Astrocyte of the cerebellum (primary cell): ENCODE measurements around the gene SEMA4G.

ENCODE experiments used
- DNase-seq: peaks from one replicate; pipeline ENCODE4 v3.0.0-alpha.2; 2011; ENCODE audit warnings: low read depth
- H3K4me3 ChIP-seq: 2 replicates; pipeline ENCODE4 v1.5.1; 2011; ENCODE audit warnings: mild to moderate bottlenecking, low read depth, low read length, moderate library complexity
- CTCF ChIP-seq: IDR thresholded peaks from 2 replicates; pipeline ENCODE4 v1.5.1; 2012; ENCODE audit warnings: low read length, low read depth, moderate library complexity, mild to moderate bottlenecking; ENCODE audit errors: missing control alignments
- in situ Hi-C: cut with HindIII; loops from 2 replicates; pipeline ENCODE4 v1.10.0; 2017; ENCODE audit warnings: low sequenced_read_pairs

Gene SEMA4G

DNA sequence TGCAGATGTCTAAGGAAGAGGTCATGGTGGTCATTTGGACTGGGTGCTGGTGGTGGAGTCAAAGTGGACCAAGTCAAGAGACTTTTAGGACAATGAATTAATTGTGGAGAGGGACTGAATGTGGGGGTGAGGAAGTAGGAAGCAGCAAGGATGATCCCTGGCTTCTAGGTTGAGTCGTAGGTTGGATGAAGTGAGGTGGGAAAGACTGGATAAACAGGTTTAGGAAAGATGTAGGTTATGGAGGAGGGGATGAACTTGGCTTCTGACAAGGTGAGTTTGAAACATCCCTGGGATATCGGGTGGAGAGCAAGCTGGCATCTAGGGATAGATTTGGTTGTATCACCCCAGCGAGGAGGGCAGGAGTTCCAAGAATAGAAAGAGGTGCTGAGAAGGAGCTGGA is 7.6 kb downstream of the SEMA4G start:
- DNase-seq = no peak
- H3K4me3 ChIP-seq = no peak overlapping the region
- no peak for TF ChIP-seq CTCF
- in situ Hi-C loops = no loop called here

GRCh38 chr10:100977436-100977835 is 8.1 kb downstream of the SEMA4G start:
- no peak for TF ChIP-seq CTCF
- in situ Hi-C loops = no loop called here
- DNase-seq = no peak
- H3K4me3 ChIP-seq = no peak overlapping the region

- no peak for TF ChIP-seq CTCF
- H3K4me3 ChIP-seq = no peak overlapping the region
- DNase-seq = no peak
- in situ Hi-C loops = no loop called here
These were observed 9.0 kb downstream of the SEMA4G start for GRCh38 chr10:100978121-100978900.

- in situ Hi-C loops = no loop called here
- DNase-seq = no peak
- no peak for TF ChIP-seq CTCF
These were observed 9.5 kb downstream of the SEMA4G start for GRCh38 chr10:100978901-100979195.

GRCh38 chr10:100979791-100980272 is 10.5 kb downstream of the SEMA4G start:
- in situ Hi-C loops = no loop called here
- DNase-seq = no peak
- H3K4me3 ChIP-seq = no peak overlapping the region
- TF ChIP-seq CTCF = no peak

More at GRCh38 chr10:100978901-100979195, 9.5 kb downstream of the SEMA4G start:
- no peak overlapping the region for H3K4me3 ChIP-seq

DNA sequence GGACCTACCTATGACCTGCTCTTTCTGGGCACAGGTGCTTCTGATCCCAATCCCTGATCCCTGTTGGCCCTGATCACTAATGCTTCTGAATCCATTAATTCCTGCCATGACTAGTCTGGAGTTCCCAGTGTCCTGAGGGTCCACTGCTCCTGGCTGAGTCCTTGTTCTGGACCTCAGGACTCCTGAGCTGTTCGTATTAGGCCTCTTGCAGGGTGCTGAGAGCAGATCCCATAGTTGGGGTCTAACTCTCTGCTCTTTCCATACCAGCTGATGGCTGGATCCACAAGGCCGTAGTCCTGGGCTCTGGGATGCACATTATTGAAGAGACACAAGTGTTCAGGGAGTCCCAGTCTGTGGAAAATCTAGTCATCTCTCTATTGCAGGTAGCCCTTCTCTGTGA is 11.0 kb downstream of the SEMA4G start:
- in situ Hi-C loops = no loop called here
- no peak for TF ChIP-seq CTCF
- DNase-seq = no peak
- H3K4me3 ChIP-seq = no peak overlapping the region

- no peak overlapping the region for H3K4me3 ChIP-seq
- TF ChIP-seq CTCF = no peak
- in situ Hi-C loops = no loop called here
- DNase-seq = no peak
These were observed 11.4 kb downstream of the SEMA4G start for GRCh38 chr10:100980711-100981110.
